Ovary (tissue), 3 donors: Measurements from ENCODE around the gene SND1.

Source experiments
- EP300 ChIP-seq: sonication (generic); formaldehyde crosslinking; IDR thresholded peaks from one replicate; pipeline ENCODE4 v1.6.1; 2017; ENCODE audit warnings: antibody characterized with exemption
- POLR2A ChIP-seq: fragments of 450-650 bp; IDR thresholded peaks from one replicate; pipeline ENCODE4 v1.6.1; 2017; ENCODE audit warnings: antibody characterized with exemption, mild to moderate bottlenecking, moderate library complexity
- TF ChIP-seq, protein P1 (sequence below), 3 donors: fragments of 450-650 bp in 2 of 3; fragments of 200-600 bp in 1 of 3; IDR thresholded peaks; one replicate each; pipeline versions ENCODE4 v1.5.1 to v1.8.0; 2016 to 2022; ENCODE audit warnings: antibody characterized with exemption in 3 of 3, mild to moderate bottlenecking in 1 of 3
- donor health status: DM: no; HTN: no; CAD: no.

DNA sequence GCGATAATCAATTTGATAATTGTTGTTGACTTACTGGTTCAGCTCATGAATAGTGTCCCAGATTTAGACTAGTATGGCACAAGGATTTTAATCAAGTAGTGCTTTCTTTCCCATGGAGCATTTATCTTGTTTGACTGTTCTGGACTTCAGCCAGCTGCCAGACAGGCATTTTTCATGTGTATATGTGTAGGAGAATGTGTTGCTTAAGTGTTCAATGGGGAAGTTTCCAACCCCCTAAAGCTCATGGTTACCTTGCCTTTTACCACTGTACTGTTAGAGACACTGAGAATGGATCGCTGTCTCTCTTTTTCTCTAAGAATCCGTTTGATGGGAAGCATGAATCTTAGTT, 275.3 kb downstream of the SND1 start:
- no peak for TF ChIP-seq EP300
- TF ChIP-seq POLR2A: no peak
- TF ChIP-seq, protein P1, sequence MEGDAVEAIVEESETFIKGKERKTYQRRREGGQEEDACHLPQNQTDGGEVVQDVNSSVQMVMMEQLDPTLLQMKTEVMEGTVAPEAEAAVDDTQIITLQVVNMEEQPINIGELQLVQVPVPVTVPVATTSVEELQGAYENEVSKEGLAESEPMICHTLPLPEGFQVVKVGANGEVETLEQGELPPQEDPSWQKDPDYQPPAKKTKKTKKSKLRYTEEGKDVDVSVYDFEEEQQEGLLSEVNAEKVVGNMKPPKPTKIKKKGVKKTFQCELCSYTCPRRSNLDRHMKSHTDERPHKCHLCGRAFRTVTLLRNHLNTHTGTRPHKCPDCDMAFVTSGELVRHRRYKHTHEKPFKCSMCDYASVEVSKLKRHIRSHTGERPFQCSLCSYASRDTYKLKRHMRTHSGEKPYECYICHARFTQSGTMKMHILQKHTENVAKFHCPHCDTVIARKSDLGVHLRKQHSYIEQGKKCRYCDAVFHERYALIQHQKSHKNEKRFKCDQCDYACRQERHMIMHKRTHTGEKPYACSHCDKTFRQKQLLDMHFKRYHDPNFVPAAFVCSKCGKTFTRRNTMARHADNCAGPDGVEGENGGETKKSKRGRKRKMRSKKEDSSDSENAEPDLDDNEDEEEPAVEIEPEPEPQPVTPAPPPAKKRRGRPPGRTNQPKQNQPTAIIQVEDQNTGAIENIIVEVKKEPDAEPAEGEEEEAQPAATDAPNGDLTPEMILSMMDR (IDR thresholded peaks at IDR 0.05): no peak
